OCI-LY3 (cell line): ENCODE data around the gene PIK3CB.

Experiments
- CTCF ChIP-seq: fragments of 200-600, 300-600 bp; sonication (generic); IDR thresholded peaks from 2 replicates; pipeline ENCODE4 v1.5.1; 2014; ENCODE audit warnings: antibody characterized with exemption, low read length, low read depth
- EZH2phosphoT487 ChIP-seq: fragments of 200-600 bp; shearing (Covaris generic); IDR thresholded peaks from 2 replicates; pipeline ENCODE4 v1.6.1; 2018; ENCODE audit warnings: antibody characterized with exemption, mixed run types, low read depth

GRCh38 chr3:138875754-138876664 lies 41.3 kb upstream of the PIK3CB start:
- TF ChIP-seq CTCF (no peak), EZH2phosphoT487 (no peak)
